GM18505 (cell line): Measurements from ENCODE around the gene SLC5A6.

Source experiments
- ATAC-seq: cut with Tn5 transposase; IDR thresholded peaks from one replicate; pipeline ENCODE4 v1.9.1; 2021; ENCODE audit not compliant: unreplicated experiment
- POLR2A ChIP-seq: IDR thresholded peaks from 4 replicates; pipeline ENCODE4 v1.6.1; 2011; ENCODE audit warnings: borderline replicate concordance; ENCODE audit not compliant: insufficient read depth, insufficient read length; ENCODE audit errors: extremely low read depth

SLC5A6 gene

DNA sequence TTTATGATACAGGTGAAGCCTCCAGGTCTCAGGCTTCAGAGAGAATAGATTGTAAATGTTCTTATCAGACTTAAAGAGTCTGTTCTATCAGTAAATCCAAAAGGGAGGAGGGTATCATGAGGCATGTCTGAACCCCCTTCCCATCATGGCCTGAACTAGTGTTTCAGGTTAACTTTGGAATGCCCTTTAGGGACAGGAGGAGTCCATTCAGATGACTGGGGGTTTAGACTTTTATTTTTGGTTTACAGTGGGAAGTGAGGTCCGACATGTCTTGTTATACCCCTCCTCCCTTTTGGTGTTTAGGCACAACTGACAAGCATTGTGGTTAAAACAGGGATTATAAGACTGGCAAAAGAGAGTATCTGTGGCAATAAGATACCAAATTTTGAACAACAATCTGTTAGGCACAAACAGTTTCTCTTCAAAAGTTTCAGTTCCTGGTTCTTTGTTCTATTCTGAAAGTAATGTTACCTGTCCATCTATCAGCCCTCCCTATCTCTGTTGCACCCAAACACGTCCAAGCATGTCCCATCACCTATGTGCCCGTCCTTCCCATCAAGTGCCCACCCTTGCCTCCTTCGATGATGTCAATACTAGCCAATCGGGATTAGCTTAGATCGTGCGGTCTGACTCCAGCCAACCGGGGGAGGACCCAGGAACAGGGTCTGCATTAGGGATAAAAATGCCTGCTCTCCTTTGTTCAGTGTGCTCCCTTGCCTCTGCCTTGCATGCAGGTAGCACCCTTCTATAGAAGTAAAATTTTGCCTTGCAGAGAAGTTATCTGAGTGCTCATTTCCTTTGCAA lies 46.9 kb downstream of the SLC5A6 start:
- ATAC-seq: no peak

DNA sequence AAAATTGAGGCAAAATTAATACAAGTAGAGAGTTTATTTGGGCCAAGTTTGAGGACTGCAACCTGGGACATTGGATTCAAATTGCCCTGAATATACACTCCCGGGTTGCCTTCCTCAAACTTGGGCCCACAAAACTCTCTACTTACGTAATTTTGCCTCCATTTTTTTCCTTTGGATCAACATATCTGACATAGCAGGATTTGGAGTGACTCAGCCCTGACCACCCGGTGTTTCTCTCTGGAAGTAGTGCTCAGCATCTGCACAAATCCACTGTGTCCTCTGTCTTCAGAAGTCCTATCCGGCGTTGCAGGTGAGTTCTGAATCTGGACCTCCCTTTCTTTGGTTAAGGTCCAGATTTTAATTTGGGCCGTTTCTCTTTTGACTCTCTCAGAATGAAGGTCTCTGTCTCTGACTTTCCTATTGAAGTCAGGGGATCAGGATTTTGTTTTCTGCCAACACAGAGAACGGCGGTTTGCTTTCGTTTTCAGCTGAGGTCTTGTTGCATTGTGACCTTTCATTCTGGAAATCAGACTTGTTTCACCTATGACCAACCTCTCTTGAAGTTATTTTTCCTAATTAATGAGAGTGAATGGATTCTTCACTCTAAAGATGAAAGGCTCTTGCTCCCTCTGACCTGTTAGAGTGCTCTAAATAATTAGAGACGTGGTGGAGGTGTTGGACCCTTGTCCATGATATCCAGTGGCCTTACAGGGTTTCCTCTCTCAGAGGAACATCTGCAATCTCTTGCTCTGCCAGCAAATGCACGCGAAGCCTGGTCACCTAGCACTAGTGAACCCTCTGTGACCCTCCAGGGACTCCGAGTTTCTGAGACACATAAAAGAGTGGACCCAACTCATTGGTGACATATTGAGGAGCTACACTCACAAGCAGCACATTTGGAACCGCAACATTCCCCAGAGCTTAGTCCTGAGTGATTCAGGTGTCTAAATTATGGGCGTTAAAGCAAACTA lies 49.6 kb downstream of the SLC5A6 start:
- no peak for ATAC-seq
- no peak for TF ChIP-seq POLR2A

More for the DNA sequence above, 46.9 kb downstream of the SLC5A6 start:
- no peak for TF ChIP-seq POLR2A

DNA sequence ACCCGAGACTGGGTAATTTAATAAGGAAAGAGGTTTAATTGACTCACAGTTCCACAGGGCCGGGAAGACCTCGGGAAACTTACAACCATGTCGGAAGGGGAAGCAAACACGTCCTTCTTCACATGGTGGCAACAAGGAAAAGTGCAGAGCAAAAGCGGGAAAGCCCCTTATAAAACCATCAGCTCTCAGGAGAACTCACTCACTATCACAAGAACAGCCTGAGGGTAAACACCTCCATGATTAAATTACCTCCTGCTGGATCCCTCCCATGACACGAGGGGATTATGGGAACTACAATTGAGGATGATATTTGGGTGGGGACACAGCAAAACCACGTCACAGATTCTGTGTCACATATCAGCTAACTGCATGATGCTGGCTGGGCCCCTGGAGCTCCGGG lies 51.9 kb downstream of the SLC5A6 start:
- TF ChIP-seq POLR2A: no peak
- no peak for ATAC-seq

DNA sequence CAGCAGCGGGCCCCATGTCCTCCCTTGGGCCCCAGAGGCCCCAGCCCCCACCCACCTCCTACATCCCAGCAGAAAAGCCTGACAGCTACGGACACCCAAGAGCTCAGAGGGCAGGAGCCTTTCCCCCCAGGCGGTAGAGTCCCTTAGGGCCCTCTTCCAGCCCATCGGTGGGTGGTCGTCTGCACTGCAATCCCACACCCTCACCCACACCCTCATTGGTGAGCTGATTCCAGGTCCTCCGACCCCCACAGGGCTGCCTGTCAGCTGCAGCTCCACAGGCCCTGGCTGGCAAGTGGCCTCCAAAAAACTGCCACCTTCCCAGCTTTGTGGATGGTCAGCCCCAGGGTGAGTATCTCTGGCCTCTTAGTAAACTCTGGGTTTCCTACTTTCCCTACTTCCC lies 52.8 kb downstream of the SLC5A6 start:
- no peak for TF ChIP-seq POLR2A
- ATAC-seq: no peak

DNA sequence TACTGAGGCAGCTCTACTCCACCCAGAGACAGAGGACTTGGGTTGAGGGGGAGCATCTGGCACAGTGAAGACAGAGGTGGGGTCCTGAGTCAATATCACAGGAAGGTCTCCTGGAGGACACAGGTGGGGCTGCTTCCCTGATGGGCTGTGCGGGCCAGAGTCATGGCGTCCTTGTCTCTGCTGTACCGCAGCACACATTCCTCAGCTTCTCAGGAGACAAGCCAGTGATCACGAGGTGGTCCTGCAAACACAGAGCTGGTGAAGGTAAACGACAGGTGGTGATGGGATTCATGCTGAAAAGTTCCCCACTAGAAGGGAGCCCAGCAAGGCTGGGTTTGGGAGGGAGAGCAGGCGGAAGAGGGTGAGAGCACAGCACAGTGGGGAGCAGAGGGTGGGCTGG lies 53.6 kb downstream of the SLC5A6 start:
- no peak for TF ChIP-seq POLR2A
- ATAC-seq: no peak

DNA sequence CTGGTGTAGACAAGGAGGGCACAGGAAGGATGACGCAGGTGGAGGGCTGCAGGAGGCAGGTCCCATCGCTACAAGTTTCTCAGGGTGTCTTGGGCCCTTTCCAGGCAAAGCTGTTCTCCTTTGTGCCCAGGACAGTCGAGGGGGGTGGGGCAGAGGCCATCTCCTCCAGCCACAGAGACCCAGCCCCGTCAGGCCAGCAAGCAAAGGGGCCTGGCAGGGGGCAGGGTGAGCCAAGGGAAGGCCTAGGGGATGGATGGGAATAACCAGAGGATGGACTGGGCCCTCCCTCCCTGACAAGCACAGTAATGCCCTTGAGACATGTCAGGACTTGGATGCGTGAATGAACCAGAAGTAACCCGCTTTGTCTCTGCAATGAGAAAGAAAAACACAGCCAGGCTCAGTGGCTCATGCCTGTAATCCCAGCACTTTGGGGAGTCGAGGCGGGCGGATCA lies 57.0 kb downstream of the SLC5A6 start:
- TF ChIP-seq POLR2A: no peak
- no peak for ATAC-seq

DNA sequence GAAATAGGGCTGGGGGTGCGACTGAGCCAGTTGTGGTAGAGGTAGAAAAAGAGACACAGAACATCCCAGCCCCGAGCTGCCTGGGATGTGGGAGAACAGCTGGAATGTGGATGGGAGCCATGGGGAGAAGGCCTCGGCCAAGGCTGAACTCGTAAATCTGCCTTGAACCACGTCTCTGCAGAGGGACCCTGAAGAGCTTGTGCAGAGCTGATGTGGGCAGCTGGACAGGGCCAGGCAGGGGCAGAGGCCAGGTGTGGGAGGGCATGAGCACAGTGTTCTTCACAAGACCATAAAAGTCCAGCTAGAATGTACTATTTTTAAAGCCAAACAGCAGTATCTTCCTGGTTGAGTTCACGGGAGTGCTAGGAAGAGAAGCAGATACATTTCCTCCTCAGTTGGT lies 57.6 kb downstream of the SLC5A6 start:
- TF ChIP-seq POLR2A: no peak
- ATAC-seq: no peak

DNA sequence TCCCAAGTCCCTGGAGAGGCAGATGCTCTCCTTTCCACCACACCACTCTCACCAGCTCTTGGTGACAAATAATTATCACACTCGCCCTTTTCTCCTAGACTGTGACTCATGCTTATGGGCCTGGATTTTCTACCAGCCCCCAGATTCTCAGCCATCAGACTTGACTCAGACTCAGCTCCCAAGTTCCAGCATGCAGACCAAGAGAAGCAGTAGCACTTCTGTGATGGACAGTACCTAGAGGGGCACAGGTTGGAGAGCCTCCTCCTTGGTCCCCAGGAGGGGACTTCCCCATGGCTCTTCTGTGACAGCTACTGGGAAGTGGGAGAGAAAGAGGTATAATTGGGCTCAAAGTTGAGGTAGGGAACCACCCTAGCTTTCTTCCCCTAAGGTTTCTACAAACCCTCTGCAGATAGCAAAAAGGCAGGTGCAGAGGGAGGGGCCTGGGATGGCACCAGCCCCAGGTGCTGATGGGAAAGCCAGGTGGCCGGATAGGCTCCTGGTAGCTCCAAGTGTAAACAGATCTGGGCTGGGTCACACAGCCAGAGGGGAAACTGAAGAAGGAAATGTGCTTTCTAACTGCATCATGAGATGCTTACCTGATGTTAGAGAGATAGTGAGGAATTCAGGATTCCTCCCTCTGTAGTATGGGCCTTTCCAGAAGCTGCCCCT lies 59.1 kb downstream of the SLC5A6 start:
- no peak for ATAC-seq
- TF ChIP-seq POLR2A: no peak

DNA sequence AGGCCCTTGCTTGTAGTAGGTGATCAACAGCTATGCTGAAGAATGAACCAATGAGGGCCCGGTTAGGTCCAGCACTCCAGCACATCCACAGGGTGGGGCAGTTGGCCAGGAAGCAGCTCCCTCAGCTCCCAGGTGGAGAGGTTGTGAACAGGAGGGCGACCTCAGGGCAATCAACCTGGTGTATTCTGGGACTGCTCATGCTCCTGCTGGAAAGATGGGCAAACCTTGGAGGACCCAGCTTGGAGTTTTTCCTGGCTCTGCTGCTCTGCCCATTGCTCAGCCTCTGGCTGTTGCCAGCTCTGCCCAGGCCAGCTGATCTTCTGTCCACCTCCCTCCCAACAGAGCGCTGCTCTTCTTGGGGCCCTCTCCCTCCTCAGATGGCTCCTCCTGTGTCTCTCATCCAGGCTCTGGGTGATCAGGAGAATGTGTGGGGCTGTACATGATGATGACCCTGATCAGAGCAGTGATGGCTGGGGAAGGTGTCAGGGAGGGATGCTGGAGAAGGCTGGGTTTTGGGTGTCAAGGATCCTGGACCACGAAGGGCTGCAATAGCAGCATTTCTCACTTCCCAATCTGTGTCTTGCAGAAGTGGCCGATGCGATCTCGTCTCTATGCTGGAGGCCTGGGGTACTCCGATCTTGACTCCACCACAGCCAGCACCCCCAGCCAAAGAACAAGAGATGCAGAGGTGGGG lies 59.8 kb downstream of the SLC5A6 start:
- no peak for TF ChIP-seq POLR2A
- ATAC-seq: no peak

DNA sequence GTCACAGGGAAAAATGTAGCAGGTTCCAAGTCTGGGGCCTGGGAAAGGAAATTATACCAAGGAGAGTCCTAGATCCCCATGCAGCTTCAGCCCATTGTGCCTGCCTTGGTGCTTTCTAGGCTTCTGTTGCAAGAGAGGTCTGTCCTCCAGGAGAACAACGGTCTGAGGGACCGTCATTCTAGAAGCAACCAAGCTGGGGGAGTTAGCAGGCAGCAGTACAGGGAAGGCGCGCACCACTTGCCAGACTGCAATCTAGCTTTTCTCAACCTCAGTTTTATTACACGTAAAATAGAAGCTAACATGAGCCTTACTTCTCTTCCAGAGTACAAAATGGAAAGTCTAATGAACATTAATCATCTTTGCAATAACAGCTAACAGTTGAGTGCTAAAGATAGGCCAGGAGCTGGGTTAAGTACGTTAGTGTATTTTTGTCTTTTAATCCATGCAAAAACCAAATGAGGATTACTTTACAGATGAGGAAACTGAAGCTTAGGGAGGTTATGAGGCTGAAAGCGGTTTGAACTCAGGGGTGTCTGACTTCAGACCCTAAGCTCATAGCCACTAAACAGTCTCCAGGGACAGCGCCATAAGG lies 61.3 kb downstream of the SLC5A6 start:
- no peak for TF ChIP-seq POLR2A
- no peak for ATAC-seq
